HEK293 (cell line): Measurements from ENCODE around the gene AKAP6.

Experiments used
- CTCF ChIP-seq: fragments of 450-650 bp; formaldehyde crosslinking; IDR thresholded peaks from 2 replicates; pipeline ENCODE4 v1.5.1; 2016; ENCODE audit warnings: missing biosample characterization, missing genetic modification characterization
- KLF9 ChIP-seq: fragments of 450-650 bp; formaldehyde crosslinking; IDR thresholded peaks from 2 replicates; pipeline ENCODE4 v1.5.1; 2016; ENCODE audit warnings: missing biosample characterization, missing genetic modification characterization, low read depth
- PRDM2 ChIP-seq: fragments of 450-650 bp; formaldehyde crosslinking; IDR thresholded peaks from 2 replicates; pipeline ENCODE4 v1.5.1; 2016; ENCODE audit warnings: missing biosample characterization, missing genetic modification characterization, borderline replicate concordance
- REST ChIP-seq: fragments of 450-650 bp; formaldehyde crosslinking; IDR thresholded peaks from 2 replicates; pipeline ENCODE4 v1.5.1; 2016; ENCODE audit warnings: missing biosample characterization, missing genetic modification characterization
- YY1 ChIP-seq: fragments of 450-650 bp; formaldehyde crosslinking; IDR thresholded peaks from 2 replicates; pipeline ENCODE4 v1.5.1; 2018; ENCODE audit warnings: missing biosample characterization, missing genetic modification characterization
- ZIC2 ChIP-seq: fragments of 450-650 bp; formaldehyde crosslinking; IDR thresholded peaks from 2 replicates; pipeline ENCODE4 v1.5.1; 2016; ENCODE audit warnings: missing biosample characterization, missing genetic modification characterization
- ZNF112 ChIP-seq: fragments of 450-650 bp; formaldehyde crosslinking; IDR thresholded peaks from 2 replicates; pipeline ENCODE4 v1.5.0; 2017; ENCODE audit warnings: missing biosample characterization, missing genetic modification characterization
- ZNF423 ChIP-seq: fragments of 450-650 bp; formaldehyde crosslinking; IDR thresholded peaks from 2 replicates; pipeline ENCODE4 v1.5.1; 2016; ENCODE audit warnings: missing biosample characterization, missing genetic modification characterization
- ZNF449 ChIP-seq: fragments of 450-650 bp; formaldehyde crosslinking; IDR thresholded peaks from 2 replicates; pipeline ENCODE4 v1.5.1; 2017; ENCODE audit warnings: missing biosample characterization, mild to moderate bottlenecking, missing genetic modification characterization, moderate library complexity
- ZNF510 ChIP-seq: fragments of 450-650 bp; formaldehyde crosslinking; IDR thresholded peaks from 2 replicates; pipeline ENCODE4 v1.5.1; 2018; ENCODE audit warnings: mild to moderate bottlenecking, missing genetic modification characterization, missing biosample characterization; ENCODE audit not compliant: insufficient replicate concordance

DNA sequence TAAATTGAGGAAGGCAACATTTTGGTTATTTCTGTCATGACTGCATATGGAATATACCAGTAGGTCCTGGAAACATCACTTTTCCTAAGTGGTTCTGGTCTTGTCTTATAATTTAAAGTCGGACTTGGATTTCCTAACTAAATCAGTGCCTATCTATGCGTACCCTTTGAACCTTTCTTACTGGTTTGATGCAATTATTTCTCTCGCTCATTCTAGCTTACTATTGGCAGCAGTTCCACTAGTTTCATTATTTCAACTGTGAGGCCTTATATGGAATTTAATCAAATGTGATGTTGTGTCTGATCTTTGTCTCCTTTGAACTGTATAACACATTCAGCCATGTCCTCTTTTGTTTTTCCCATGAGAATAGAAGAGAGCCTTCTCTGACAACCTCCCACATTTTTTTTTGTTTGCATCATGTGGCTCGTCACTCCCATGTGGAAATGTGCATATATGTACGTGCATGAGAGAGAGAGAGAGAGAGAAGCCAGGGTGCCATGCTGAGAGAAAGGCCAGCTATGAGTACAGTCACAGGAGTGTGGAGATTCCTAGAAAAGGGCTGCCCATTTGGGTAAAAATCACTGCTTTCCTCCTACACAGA, 48.0 kb downstream of the AKAP6 start:
- TF ChIP-seq ZNF423 (tag by site-specific recombination) (no peak), ZNF510 (tag by site-specific recombination) (no peak), YY1 (tag by site-specific recombination) (no peak), REST (no peak), CTCF (tag by site-specific recombination) (no peak), ZIC2 (tag by site-specific recombination) (no peak), ZNF449 (tag by site-specific recombination) (no peak), ZNF112 (tag by site-specific recombination) (no peak), KLF9 (no peak), PRDM2 (tag by site-specific recombination) (no peak)
